H9 (cell line): ENCODE data around the gene PLA2G4C. TPM values are rescaled to one million over a fixed set of nuclear protein-coding genes. Genes with fewer than 3 reads are reported as not detected.

Experiments used
- DNase-seq: peaks from one replicate; pipeline ENCODE4 v3.0.0-alpha.2; 2017
- H2AFZ ChIP-seq: one replicate; pipeline ENCODE4 v1.6.1; 2013; ENCODE audit warnings: mild to moderate bottlenecking, low read length, control low read depth, moderate library complexity
- H2AK5ac ChIP-seq: 2 replicates; pipeline ENCODE4 v1.6.1; 2013; ENCODE audit warnings: low read length, control low read depth, mixed read lengths; ENCODE audit not compliant: insufficient read length
- H2BK120ac ChIP-seq: one replicate; pipeline ENCODE4 v1.6.1; 2013; ENCODE audit warnings: low read depth, mild to moderate bottlenecking, low read length, control low read depth, inconsistent platforms; ENCODE audit not compliant: poor library complexity, severe bottlenecking
- H2BK12ac ChIP-seq: 2 replicates; pipeline ENCODE4 v1.6.1; 2013; ENCODE audit warnings: low read length, control low read depth, mixed read lengths, low read depth; ENCODE audit not compliant: insufficient read length
- H2BK15ac ChIP-seq: 2 replicates; pipeline ENCODE4 v1.6.1; 2013; ENCODE audit warnings: low read depth, low read length, control low read depth
- H2BK20ac ChIP-seq: one replicate; pipeline ENCODE4 v1.6.1; 2013; ENCODE audit warnings: low read depth, mild to moderate bottlenecking, low read length, control low read depth, inconsistent platforms; ENCODE audit not compliant: poor library complexity, severe bottlenecking
- H2BK5ac ChIP-seq: 2 replicates; pipeline ENCODE4 v1.6.1; 2013; ENCODE audit warnings: low read length, control low read depth, mixed read lengths; ENCODE audit not compliant: insufficient read length
- H3K14ac ChIP-seq: 2 replicates; pipeline ENCODE4 v1.6.1; 2013; ENCODE audit warnings: low read length, control low read depth; ENCODE audit not compliant: insufficient read depth
- H3K18ac ChIP-seq: 2 replicates; pipeline ENCODE4 v1.6.1; 2013; ENCODE audit warnings: low read depth, mild to moderate bottlenecking, mixed read lengths, low read length, control low read depth; ENCODE audit not compliant: insufficient read length
- H3K23ac ChIP-seq: 2 replicates; pipeline ENCODE4 v1.6.1; 2013; ENCODE audit warnings: low read length, control low read depth, mixed read lengths, low read depth; ENCODE audit not compliant: insufficient read length
- H3K23me2 ChIP-seq: 2 replicates; pipeline ENCODE4 v1.6.1; 2013; ENCODE audit warnings: low read depth, mild to moderate bottlenecking, mixed read lengths, low read length, control low read depth; ENCODE audit not compliant: insufficient read length, poor library complexity, severe bottlenecking
- H3K27ac ChIP-seq: 2 replicates; pipeline ENCODE4 v1.5.1; 2013; ENCODE audit warnings: low read length, control low read depth, mixed read lengths, low read depth; ENCODE audit not compliant: insufficient read length
- H3K27me3 ChIP-seq: 2 replicates; pipeline ENCODE4 v1.6.1; 2013; ENCODE audit warnings: low read length, control low read depth, inconsistent platforms; ENCODE audit not compliant: insufficient read depth
- H3K4ac ChIP-seq: 2 replicates; pipeline ENCODE4 v1.6.1; 2013; ENCODE audit warnings: low read depth, mild to moderate bottlenecking, control low read depth, inconsistent platforms, low read length, moderate library complexity
- H3K4me1 ChIP-seq: 2 replicates; pipeline ENCODE4 v1.6.1; 2013; ENCODE audit warnings: low read length, control low read depth, inconsistent platforms; ENCODE audit not compliant: insufficient read depth
- H3K4me2 ChIP-seq: 2 replicates; pipeline ENCODE4 v1.6.1; 2013; ENCODE audit warnings: low read length, control low read depth, mixed read lengths; ENCODE audit not compliant: insufficient read length, insufficient read depth
- H3K56ac ChIP-seq: 2 replicates; pipeline ENCODE4 v1.6.1; 2013; ENCODE audit warnings: low read depth, mild to moderate bottlenecking, mixed read lengths, low read length, control low read depth; ENCODE audit not compliant: insufficient read length
- H3K79me1 ChIP-seq: 2 replicates; pipeline ENCODE4 v1.6.1; 2013; ENCODE audit warnings: low read depth, mild to moderate bottlenecking, moderate library complexity, low read length, control low read depth, inconsistent platforms; ENCODE audit not compliant: insufficient read depth, poor library complexity, severe bottlenecking
- H3K79me2 ChIP-seq: 2 replicates; pipeline ENCODE4 v1.6.1; 2013; ENCODE audit warnings: low read length, control low read depth, inconsistent platforms; ENCODE audit not compliant: insufficient read depth
- H3K9ac ChIP-seq: 2 replicates; pipeline ENCODE4 v1.6.1; 2013; ENCODE audit warnings: low read length, control low read depth, mixed read lengths; ENCODE audit not compliant: insufficient read length; ENCODE audit errors: extremely low read depth
- H3K9me3 ChIP-seq: one replicate; pipeline ENCODE4 v1.6.1; 2013; ENCODE audit warnings: low read depth, low read length, inconsistent platforms; ENCODE audit not compliant: control insufficient read depth
- H3T11ph ChIP-seq: one replicate; pipeline ENCODE4 v1.6.1; 2013; ENCODE audit warnings: mild to moderate bottlenecking, low read length, control low read depth, inconsistent platforms
- H4K20me1 ChIP-seq: one replicate; pipeline ENCODE4 v1.6.1; 2013; ENCODE audit not compliant: control insufficient read depth, insufficient read length, insufficient read depth
- H4K5ac ChIP-seq: 2 replicates; pipeline ENCODE4 v1.6.1; 2013; ENCODE audit warnings: low read depth, mild to moderate bottlenecking, mixed read lengths, low read length, control low read depth; ENCODE audit not compliant: insufficient read length
- H4K8ac ChIP-seq: replicated peaks from 2 replicates; pipeline ENCODE4 v1.6.1; 2013; ENCODE audit warnings: low read length, control low read depth, mixed read lengths, low read depth; ENCODE audit not compliant: insufficient read length
- H4K91ac ChIP-seq: 2 replicates; pipeline ENCODE4 v1.6.1; 2013; ENCODE audit warnings: low read depth, mild to moderate bottlenecking, moderate library complexity, mixed read lengths, low read length, control low read depth; ENCODE audit not compliant: insufficient read length
- H3K27ac Mint-ChIP-seq, 3 experiments: 2 replicates in 2 of 3; 3 replicates in 1 of 3; pipeline ENCODE4 v1.8.0; 2020 to 2021; ENCODE audit warnings: mixed read lengths in 3 of 3, mild to moderate bottlenecking in 1 of 3, moderate library complexity in 1 of 3
- H3K27me3 Mint-ChIP-seq: 2 replicates; pipeline ENCODE4 v1.8.0; 2021; ENCODE audit warnings: low read depth, mild to moderate bottlenecking, moderate library complexity, mixed read lengths
- H3K36me3 Mint-ChIP-seq, 3 experiments: 2 replicates in 2 of 3; 3 replicates in 1 of 3; pipeline ENCODE4 v1.8.0; 2020 to 2021; ENCODE audit warnings: low read depth in 3 of 3, mixed read lengths in 3 of 3; ENCODE audit not compliant: insufficient read depth in 1 of 3
- H3K4me1 Mint-ChIP-seq, 2 experiments: 2 replicates each; pipeline ENCODE4 v1.8.0; 2020; ENCODE audit warnings: mixed read lengths in 2 of 2
- H3K4me3 Mint-ChIP-seq, 2 experiments: 2 replicates in 1 of 2; 3 replicates in 1 of 2; pipeline ENCODE4 v1.8.0; 2020 to 2021; ENCODE audit warnings: mild to moderate bottlenecking in 2 of 2, mixed read lengths in 2 of 2, moderate library complexity in 1 of 2
- H3K9me3 Mint-ChIP-seq, 2 experiments: 2 replicates in 1 of 2; 3 replicates in 1 of 2; pipeline ENCODE4 v1.8.0; 2020; ENCODE audit warnings: mild to moderate bottlenecking in 2 of 2, mixed read lengths in 2 of 2, moderate library complexity in 1 of 2
- CTCF ChIP-seq: fragments of 200-600 bp; sonication (generic); conservative IDR thresholded peaks from 3 replicates; pipeline ENCODE4 v1.8.0; 2021; ENCODE audit warnings: antibody characterized with exemption, mild to moderate bottlenecking
- WGBS: extraction: QIAGEN DNeasy Blood & Tissue Kit; methylation state at CpG from one replicate; pipeline ENCODE4 v1.1.7; 2013; ENCODE audit warnings: missing lambda C conversion rate, low lambda C conversion rate, mixed read lengths; ENCODE audit not compliant: insufficient read length; ENCODE audit errors: extremely low coverage; 5-methylcytosine and 5-hydroxymethylcytosine counted together
- total RNA-seq: library from RNA; stranded (reverse); gene quantifications from 2 replicates; pipeline ENCODE4 v1.2.1, GENCODE V29; 2021

Gene PLA2G4C
- total RNA-seq, 1 experiment from 2014 or later: 7.0 TPM

- Histone ChIP-seq H4K20me1 (no peaks in the 10 kb centered on the region), H3K27me3 (no peaks in the 10 kb centered on the region), H3K27ac (no peak overlapping the region), H2AK5ac (no peak overlapping the region), H3K56ac (no peak overlapping the region), H2BK5ac (no peak overlapping the region), H3K79me2 (no peaks in the 10 kb centered on the region), H3K23ac (no peak overlapping the region), H3K4ac (no peak overlapping the region), H3K9ac (no peak overlapping the region), H3K4me1 (no peaks in the 10 kb centered on the region), H4K5ac (no peak overlapping the region), H2AFZ (no peak overlapping the region), H2BK20ac (no peak overlapping the region), H3K14ac (no peak overlapping the region), H2BK120ac (no peak overlapping the region), H4K8ac (no peak overlapping the region), H3K9me3 (no peaks in the 10 kb centered on the region), H3T11ph (no peak overlapping the region), H3K23me2 (no peaks in the 10 kb centered on the region), H3K79me1 (no peaks in the 10 kb centered on the region), H3K4me2 (no peak overlapping the region), H2BK15ac (no peak overlapping the region), H2BK12ac (no peak overlapping the region), H4K91ac (no peak overlapping the region), H3K18ac (no peak overlapping the region)
- no peak for TF ChIP-seq CTCF
- WGBS: no CpG with 5 or more reads among the region's 9 CpGs
- Mint-ChIP-seq H3K4me1 (no peaks in the 10 kb centered on the region), H3K36me3 (peaks cover 14 to 84% (median 80%) of the 10 kb centered on the region in 3 experiments; a peak in 6 of 7 replicates), H3K27ac (peak overlapping the region in 1 of 3 experiments; percentile 76; a peak in 1 of 7 replicates), H3K4me3 (no peak overlapping the region), H3K27me3 (no peaks in the 10 kb centered on the region), H3K9me3 (no peaks in the 10 kb centered on the region)
- DNase-seq: no peak
These were observed 38.0 kb upstream of the PLA2G4C start for GRCh38 chr19:48148576-48148975.
